ENCODE measurements around the gene ARID5B. TPM values are rescaled to one million over a fixed set of nuclear protein-coding genes. Genes with fewer than 3 reads are reported as not detected.

The ARID5B gene
- total and polyA plus RNA-seq, 2 donors (not counting 1 experiment from before 2014, with no cell fraction given) = 22.4 to 237 TPM

DNA sequence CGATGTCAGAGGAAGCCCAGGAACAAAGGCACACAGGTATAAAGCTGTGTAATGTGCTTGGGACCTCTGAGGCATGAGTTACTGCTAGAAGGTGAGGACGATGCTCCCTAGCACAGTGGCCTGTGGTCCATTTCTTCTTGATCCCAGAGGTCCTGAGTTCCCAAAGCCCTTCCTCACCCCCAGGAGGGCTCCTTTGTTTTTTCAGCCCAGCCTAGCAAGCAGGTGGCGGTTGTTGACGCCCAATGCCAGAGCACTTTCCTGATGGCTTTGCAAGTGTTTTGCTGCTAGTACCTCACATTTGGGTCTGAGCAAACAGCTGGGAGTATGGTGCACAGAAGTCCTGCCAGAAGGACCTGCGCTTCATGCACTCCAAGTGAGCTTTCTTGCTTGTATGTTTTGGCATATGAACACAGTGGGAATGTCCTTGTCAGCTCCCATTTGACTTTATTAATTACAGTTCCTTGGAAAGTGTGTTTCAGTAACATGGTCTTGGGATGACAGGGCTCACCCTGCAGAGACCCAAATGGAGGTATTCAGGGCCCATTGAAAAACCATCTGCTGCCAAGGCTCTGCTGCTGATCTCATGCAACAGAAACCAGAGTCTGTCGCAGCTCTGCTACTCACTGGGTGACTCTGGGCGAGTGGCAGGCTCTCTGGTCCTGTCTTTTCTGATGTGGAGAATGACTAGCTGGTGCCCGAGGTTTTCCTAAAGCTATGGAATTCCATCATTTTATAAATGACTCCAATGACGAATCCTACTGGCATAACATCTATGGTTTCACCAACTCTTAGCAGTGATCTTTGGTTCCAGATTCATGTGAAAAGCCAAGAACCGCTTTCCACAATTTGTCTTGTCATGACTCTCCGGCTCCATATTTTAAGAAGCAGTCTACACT, 134.9 kb downstream of the ARID5B start:
- Mint-ChIP-seq H3K4me3 (no peak overlapping the region), H3K27me3 (no peaks in the 10 kb centered on the region), H3K27ac (peak overlapping the region; percentile 88), H3K9me3 (ENCODE audit: insufficient read depth) (no peaks in the 10 kb centered on the region), H3K4me1 (peaks cover 82% of the 10 kb centered on the region)
- ATAC-seq (ENCODE audit: low read depth) (no peak), DNase-seq (no peak)
- TF ChIP-seq, protein P1, sequence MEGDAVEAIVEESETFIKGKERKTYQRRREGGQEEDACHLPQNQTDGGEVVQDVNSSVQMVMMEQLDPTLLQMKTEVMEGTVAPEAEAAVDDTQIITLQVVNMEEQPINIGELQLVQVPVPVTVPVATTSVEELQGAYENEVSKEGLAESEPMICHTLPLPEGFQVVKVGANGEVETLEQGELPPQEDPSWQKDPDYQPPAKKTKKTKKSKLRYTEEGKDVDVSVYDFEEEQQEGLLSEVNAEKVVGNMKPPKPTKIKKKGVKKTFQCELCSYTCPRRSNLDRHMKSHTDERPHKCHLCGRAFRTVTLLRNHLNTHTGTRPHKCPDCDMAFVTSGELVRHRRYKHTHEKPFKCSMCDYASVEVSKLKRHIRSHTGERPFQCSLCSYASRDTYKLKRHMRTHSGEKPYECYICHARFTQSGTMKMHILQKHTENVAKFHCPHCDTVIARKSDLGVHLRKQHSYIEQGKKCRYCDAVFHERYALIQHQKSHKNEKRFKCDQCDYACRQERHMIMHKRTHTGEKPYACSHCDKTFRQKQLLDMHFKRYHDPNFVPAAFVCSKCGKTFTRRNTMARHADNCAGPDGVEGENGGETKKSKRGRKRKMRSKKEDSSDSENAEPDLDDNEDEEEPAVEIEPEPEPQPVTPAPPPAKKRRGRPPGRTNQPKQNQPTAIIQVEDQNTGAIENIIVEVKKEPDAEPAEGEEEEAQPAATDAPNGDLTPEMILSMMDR (IDR thresholded peaks at IDR 0.05) = no peak
- TF ChIP-seq EZH2 (IDR thresholded peaks at IDR 0.05; ENCODE audit: borderline replicate concordance, insufficient read depth, low read depth, low read length, poor library complexity, severe bottlenecking) = no peak
- no peak overlapping the region for H3K4me3 ChIP-seq (ENCODE audit: control extremely low read depth in 1 of 5, extremely low read depth in 1 of 5, insufficient read depth in 1 of 5, low read depth in 2 of 5, low read length in 4 of 5)
- peak overlapping the region; percentile 18 to 84 for H3K27ac ChIP-seq (ENCODE audit: low read length in 2 of 2)
- H3K79me2 ChIP-seq (ENCODE audit: control insufficient read depth, insufficient read depth, low read length) = peaks cover 99% of the 10 kb centered on the region
- no peak overlapping the region for H3K9ac ChIP-seq (ENCODE audit: low read length)
- H2AFZ ChIP-seq (ENCODE audit: insufficient read depth, low read depth, low read length, poor library complexity, severe bottlenecking) = no peak overlapping the region
- POLR2A ChIA-PET = interaction anchor here (1.0 to 2.2 kb wide), 2 partner anchors 14 to 136 kb away, joined by 3 to 7 read pairs; no protein-coding TSS in a partner anchor
- H3K4me2 ChIP-seq (replicated peaks; ENCODE audit: low read depth, low read length, poor library complexity, severe bottlenecking) = peak overlapping the region; percentile 70
- no peaks in the 10 kb centered on the region for H4K20me1 ChIP-seq (ENCODE audit: control insufficient read depth, insufficient read depth, low read length, poor library complexity, severe bottlenecking)
- CTCF ChIA-PET = interaction anchor here (0.9 to 14.1 kb wide), 9 partner anchors 12 to 285 kb away, joined by 3 to 184 read pairs (median 4); partner anchors contain the start of gene ARID5B
- H3K27me3 ChIP-seq (replicated peaks in 1 of 4; ENCODE audit: control extremely low read depth in 1 of 4, control insufficient read depth in 3 of 4, insufficient read depth in 4 of 4, low read length in 3 of 4) = no peaks in the 10 kb centered on the region
- intact Hi-C loops (cut with micrococcal nuclease) = loop anchor here (10.0 kb wide), 1 partner anchor 48 kb away; no protein-coding TSS in a partner anchor
- H3K9me3 ChIP-seq (ENCODE audit: control extremely low read depth in 1 of 3, control insufficient read depth in 2 of 3, insufficient read depth in 1 of 3, low read length in 2 of 3) = peaks cover 0 to 5% (median 0%) of the 10 kb centered on the region in 3 donors
- peaks cover 76 to 79% of the 10 kb centered on the region in 2 donors for H3K4me1 ChIP-seq (ENCODE audit: control insufficient read depth in 2 of 2, insufficient read depth in 2 of 2, low read length in 2 of 2)
- peaks cover under 1 to 11% of the 10 kb centered on the region in 2 experiments for H3K36me3 ChIP-seq (replicated peaks in 1 of 2; ENCODE audit: control extremely low read depth in 1 of 2, control insufficient read depth in 1 of 2, extremely low read depth in 1 of 2, insufficient read depth in 2 of 2, low read length in 1 of 2)
- WGBS (ENCODE audit: insufficient coverage) = 98% methylated on average over 8 of the region's 11 CpGs

All from B cell (primary cell).